GM23248 (cell line): ENCODE results near the gene VPS35L.

Source experiments
- EZH2 ChIP-seq: fragments of 200-600 bp; sonication (generic); IDR thresholded peaks from 2 replicates; pipeline ENCODE4 v1.6.1; 2018; ENCODE audit warnings: antibody characterized with exemption, mild to moderate bottlenecking; ENCODE audit not compliant: insufficient read depth, poor library complexity, severe bottlenecking
- EZH2phosphoT487 ChIP-seq: fragments of 200-600 bp; sonication (generic); IDR thresholded peaks from 2 replicates; pipeline ENCODE4 v1.6.1; 2018; ENCODE audit warnings: antibody characterized with exemption, moderate library complexity, mild to moderate bottlenecking, low read depth; ENCODE audit not compliant: insufficient read depth

GRCh38 chr16:19743816-19744159, 188.3 kb downstream of the VPS35L start:
- TF ChIP-seq EZH2, result no peak
- no peak for TF ChIP-seq EZH2phosphoT487
